Measurements from ENCODE around the gene WDR59. TPM values are rescaled to one million over a fixed set of nuclear protein-coding genes. Genes with fewer than 3 reads are reported as not detected.

WDR59 gene
- total and polyA plus RNA-seq, 2 donors: 22.1 to 28.7 TPM

DNA sequence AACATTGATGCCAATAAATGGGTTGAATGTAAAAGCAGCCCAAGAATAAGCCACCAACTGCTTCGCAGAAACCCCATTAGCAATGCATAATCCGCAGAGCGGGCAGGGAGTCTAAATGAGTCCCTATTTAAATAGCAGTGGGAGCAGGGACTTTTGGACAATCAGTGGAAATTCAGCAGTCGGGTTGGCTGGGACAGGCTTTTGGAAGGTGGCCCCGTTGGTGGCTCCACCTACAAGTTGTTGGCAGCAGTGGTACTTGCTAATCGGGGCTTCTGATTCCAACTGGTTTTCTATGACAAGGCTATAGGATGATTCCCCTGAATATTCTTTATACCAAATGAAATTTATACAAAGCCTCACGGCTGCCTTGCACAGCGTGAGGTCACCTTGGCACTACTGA, 86.3 kb downstream of the WDR59 start:
- Histone ChIP-seq H3K27ac (ENCODE audit: low read depth) (no peak overlapping the region), H3K4me3 (ENCODE audit: low read depth, low read length) (no peak overlapping the region), H3K4me1 (ENCODE audit: insufficient read depth) (no peaks in the 10 kb centered on the region), H3K36me3 (ENCODE audit: insufficient read depth) (no peaks in the 10 kb centered on the region)
- DNase-seq (ENCODE audit: extremely low spot score): no peak
- WGBS: 88% methylated on average over 8 of the region's 8 CpGs

DNA sequence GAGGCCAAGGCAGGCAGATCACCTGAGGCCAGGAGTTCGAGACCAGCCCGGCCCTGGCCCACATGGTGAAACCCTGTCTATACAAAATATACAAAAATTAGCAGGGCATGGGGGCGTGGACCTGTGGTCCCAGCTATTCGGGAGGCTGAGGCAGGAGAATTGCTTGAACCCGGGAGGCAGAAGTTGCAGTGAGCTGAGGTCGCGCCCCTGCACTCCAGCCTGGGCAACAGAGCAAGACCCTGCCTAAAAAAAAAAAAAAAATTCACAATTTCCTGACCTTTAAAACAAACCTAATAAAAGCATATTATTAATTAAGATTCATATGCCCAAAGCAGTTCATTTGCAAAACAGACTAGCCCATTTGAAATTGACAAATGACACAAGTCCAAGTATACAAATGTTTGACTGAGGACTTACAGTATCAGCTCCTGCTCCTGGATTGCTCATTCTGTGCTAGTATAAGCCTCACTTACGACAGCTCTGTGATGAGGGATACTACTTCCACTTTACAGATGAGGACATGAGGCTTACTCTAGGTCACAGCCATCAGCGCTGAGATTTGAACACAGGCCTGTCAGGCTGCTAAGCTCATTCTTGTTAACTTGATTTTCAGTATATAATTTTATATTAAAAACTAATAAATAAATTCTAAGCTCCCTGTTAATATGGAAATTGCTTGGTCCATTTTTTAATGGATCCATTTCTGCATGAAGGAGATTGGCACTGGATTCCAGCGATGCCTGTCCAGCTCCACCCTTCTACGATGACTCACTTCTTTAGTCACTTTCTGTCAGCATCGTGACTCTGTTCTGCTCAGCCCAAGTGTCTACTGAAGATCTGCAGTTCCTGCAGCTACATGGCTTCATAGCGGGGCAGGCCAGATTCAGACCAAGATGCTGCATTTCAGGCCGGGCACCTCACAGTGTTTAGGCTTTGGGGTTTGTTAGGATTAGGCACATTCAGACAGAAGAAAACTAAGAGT, 88.2 kb downstream of the WDR59 start:
- WGBS: 89% methylated on average over 14 of the region's 14 CpGs
- no peak for DNase-seq (ENCODE audit: extremely low spot score)

DNA sequence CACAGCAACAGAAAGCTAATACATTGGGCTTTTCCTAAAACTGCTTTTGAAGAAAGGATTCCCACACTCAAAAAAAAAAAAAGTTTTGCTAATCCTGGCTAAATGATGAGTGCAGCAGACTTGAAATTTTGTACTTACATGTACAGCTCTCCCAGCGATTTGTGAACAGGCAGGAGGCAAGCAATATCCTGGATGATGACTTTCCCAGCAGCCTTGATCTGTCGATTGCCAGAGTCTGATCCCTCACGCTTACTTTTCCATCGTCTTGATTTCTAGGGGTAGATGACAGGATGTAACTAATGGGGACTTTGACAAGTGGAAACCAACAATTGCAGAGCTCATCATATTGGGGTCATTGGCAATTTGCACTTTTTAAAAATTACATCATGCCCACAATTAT, 91.4 kb downstream of the WDR59 start:
- Histone ChIP-seq H3K4me1 (ENCODE audit: insufficient read depth) (no peaks in the 10 kb centered on the region), H3K36me3 (ENCODE audit: insufficient read depth) (no peaks in the 10 kb centered on the region), H3K4me3 (ENCODE audit: low read depth, low read length) (no peak overlapping the region), H3K27ac (ENCODE audit: low read depth) (no peak overlapping the region)
- 90% methylated on average over 4 of the region's 4 CpGs for WGBS
- DNase-seq (ENCODE audit: extremely low spot score): no peak

More for the DNA sequence above, 88.2 kb downstream of the WDR59 start:
- no peaks in the 10 kb centered on the region for H3K36me3 ChIP-seq (ENCODE audit: insufficient read depth)
- no peak overlapping the region for H3K27ac ChIP-seq (ENCODE audit: low read depth)
- H3K4me1 ChIP-seq (ENCODE audit: insufficient read depth): no peaks in the 10 kb centered on the region
- no peak overlapping the region for H3K4me3 ChIP-seq (ENCODE audit: low read depth, low read length)

DNA sequence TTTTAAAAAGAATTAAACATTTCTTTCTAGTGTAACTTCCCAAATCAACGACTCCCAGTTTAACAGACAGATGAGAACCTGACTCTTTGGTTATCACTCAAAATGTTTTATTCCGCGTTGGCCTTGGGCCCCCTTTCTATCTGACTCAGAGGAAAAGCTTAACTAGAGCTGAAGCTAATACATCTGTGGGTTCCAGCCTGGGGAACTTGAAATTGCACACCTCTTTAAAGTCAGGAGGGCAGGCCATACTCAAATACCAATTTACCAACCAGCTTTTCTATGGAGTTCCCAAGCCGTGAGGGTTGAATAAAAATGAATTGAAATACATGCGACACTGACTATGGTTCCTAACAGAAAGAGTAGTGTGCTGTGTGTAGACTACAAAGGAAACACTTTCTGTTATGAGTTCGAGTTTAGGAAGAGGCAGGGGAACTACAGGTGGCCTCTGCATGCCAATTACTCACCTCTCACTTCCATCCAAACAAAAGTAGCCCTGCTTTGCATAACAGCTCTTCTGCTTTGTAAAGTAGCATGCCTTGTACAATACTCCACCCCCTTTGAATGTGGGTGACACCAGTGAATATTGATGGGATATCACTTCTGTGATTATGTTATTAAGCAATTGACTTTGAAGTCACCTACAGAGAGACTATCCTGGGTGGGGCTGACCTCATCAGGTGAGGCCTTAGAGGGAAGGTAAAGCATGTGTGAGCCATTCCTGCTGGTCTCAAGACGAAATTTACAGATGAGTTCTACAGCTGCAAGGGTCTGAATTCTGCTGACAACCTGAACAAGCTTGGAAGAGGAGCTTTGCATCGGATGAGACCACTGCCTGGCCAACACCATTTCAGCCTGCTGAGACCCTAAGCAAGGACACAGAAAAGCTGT, 92.1 kb downstream of the WDR59 start:
- Histone ChIP-seq H3K27ac (ENCODE audit: low read depth) (no peak overlapping the region), H3K4me3 (ENCODE audit: low read depth, low read length) (no peak overlapping the region), H3K36me3 (ENCODE audit: insufficient read depth) (no peaks in the 10 kb centered on the region), H3K4me1 (ENCODE audit: insufficient read depth) (no peaks in the 10 kb centered on the region)
- DNase-seq (ENCODE audit: extremely low spot score): no peak
- WGBS: 80% methylated on average over 8 of the region's 8 CpGs

DNA sequence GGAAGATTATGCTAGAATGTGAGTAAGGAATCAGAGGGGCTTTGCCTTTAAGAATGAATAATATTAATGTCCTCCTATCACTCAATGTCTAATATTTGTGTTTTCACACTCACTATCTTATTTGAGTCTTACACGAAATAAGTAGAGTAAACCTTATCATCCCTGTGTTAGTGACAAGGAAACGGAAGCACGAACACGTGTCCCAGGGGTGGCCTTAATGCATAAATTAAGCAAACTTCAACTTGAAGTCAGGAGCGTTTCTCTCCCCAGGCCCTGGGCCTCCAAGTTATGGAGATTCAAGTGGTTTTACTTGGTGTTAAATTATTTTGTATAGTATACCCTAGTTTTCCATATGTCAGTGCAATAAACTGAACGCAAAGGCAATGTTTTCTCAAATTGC, 96.0 kb downstream of the WDR59 start:
- Histone ChIP-seq H3K4me3 (ENCODE audit: low read depth, low read length) (no peak overlapping the region), H3K4me1 (ENCODE audit: insufficient read depth) (no peaks in the 10 kb centered on the region), H3K27ac (ENCODE audit: low read depth) (no peak overlapping the region), H3K36me3 (ENCODE audit: insufficient read depth) (no peaks in the 10 kb centered on the region)
- 92% methylated on average over 6 of the region's 6 CpGs for WGBS
- no peak for DNase-seq (ENCODE audit: extremely low spot score)

DNA sequence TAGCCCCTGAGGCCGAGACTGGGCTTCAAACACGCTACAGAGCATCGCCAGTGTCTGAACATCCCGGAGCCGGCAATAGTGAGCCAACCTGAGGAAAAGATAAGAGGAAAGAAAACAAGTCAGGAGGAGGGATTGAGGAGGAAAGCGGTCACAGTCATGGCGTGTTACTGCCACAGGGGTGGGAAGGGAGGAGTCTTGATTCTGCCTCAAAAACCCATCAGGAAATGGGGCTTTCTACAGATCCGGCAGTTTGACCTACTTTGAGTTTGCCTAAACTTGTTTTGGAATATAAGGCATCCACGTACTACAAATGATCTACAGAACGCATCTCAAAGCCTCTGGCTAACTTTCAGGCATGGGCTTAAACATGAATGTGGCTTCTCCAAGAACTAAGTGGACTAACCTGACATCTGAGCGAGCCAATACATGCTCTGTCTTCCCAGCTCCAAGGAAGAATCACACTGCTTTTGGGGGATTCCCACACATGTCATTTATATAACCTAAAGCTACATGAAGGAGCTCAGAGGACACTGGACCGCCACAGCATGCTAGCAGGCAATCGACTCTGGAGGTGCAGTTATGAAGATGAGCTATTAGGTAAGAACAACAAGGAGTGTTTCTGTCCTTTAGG, 96.6 kb downstream of the WDR59 start:
- H3K36me3 ChIP-seq (ENCODE audit: insufficient read depth): no peaks in the 10 kb centered on the region
- H3K4me1 ChIP-seq (ENCODE audit: insufficient read depth): no peaks in the 10 kb centered on the region
- no peak overlapping the region for H3K4me3 ChIP-seq (ENCODE audit: low read depth, low read length)
- 96% methylated on average over 13 of the region's 13 CpGs for WGBS
- no peak overlapping the region for H3K27ac ChIP-seq (ENCODE audit: low read depth)
- no peak for DNase-seq (ENCODE audit: extremely low spot score)

DNA sequence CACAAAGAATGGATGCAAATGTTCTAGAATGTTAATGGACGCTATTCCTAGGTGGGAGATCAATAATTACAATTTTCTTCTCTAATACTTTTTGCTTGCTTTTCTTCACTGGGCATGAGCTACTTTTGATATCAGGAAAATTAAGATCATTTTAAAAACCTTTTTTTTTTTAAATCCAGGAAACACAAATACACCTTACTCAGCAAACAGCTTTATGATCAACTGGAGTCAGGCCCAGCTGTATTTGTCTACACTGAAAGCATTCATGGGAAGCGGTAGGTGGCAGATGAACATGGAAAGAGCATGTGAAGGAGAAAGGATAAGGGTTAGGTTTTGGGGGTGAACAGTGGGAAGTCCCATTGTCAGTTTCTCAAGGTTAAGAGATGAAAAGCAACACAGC, 97.8 kb downstream of the WDR59 start:
- H3K27ac ChIP-seq (ENCODE audit: low read depth): no peak overlapping the region
- 95% methylated on average over 2 of the region's 2 CpGs for WGBS
- no peak overlapping the region for H3K4me3 ChIP-seq (ENCODE audit: low read depth, low read length)
- H3K36me3 ChIP-seq (ENCODE audit: insufficient read depth): no peaks in the 10 kb centered on the region
- DNase-seq (ENCODE audit: extremely low spot score): no peak
- no peaks in the 10 kb centered on the region for H3K4me1 ChIP-seq (ENCODE audit: insufficient read depth)

DNA sequence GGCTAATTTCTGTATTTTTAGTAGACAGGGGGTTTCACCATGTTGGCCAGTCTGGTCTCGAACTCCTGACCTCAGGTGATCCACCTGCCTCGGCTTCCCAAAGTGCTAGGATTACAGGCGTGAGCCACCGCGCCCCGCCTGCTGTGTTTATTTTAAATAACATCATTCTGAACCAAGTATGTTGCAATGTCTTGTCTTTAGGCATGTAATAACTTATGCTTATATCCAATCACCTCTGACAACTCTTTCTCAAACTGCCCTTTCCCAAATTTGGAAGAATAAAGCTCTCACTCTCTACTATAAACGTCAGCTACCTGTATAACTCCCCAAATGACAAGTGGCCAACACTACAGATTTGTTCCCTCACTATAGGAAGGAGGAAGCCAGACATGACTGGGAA, 107.2 kb downstream of the WDR59 start:
- H3K36me3 ChIP-seq (ENCODE audit: insufficient read depth): peaks cover 7% of the 10 kb centered on the region
- no peak overlapping the region for H3K4me3 ChIP-seq (ENCODE audit: low read depth, low read length)
- H3K27ac ChIP-seq (ENCODE audit: low read depth): no peak overlapping the region
- no peak for DNase-seq (ENCODE audit: extremely low spot score)
- WGBS: 92% methylated on average over 7 of the region's 7 CpGs
- H3K4me1 ChIP-seq (ENCODE audit: insufficient read depth): no peaks in the 10 kb centered on the region

DNA sequence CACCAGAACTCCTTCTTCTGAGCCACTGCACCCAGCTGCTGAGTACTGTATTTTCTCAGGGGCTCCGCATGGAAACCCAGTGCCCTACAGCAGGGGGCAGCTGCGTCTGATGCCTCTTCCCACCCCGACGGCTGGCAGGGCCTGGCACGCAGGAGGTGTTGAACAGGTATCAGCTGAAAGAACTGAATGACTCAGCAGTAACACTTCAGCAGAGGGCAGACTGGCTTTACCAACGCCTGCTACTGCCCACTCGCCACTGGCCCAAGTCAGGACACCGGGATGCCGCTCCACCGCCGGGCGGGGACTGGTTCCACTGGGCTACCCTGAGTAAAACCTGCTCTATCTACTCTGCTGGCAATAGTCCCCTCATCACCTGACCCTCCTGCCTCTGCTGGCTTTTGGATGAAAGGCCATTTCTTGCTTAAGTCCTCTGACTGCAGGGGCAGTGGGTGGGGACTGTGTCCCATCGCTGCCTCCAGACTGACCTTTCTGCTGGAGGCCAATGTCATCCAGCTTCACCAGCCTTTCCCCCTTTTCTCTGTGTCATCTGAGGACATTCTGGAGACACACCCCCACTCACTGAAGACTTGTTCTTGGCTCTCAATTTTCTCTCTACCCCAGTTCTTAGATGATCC, 109.9 kb downstream of the WDR59 start:
- Histone ChIP-seq H3K4me1 (ENCODE audit: insufficient read depth) (no peaks in the 10 kb centered on the region), H3K27ac (ENCODE audit: low read depth) (no peak overlapping the region), H3K36me3 (ENCODE audit: insufficient read depth) (peaks cover 4% of the 10 kb centered on the region), H3K4me3 (ENCODE audit: low read depth, low read length) (no peak overlapping the region)
- WGBS: 94% methylated on average over 13 of the region's 13 CpGs
- DNase-seq (ENCODE audit: extremely low spot score): no peak

DNA sequence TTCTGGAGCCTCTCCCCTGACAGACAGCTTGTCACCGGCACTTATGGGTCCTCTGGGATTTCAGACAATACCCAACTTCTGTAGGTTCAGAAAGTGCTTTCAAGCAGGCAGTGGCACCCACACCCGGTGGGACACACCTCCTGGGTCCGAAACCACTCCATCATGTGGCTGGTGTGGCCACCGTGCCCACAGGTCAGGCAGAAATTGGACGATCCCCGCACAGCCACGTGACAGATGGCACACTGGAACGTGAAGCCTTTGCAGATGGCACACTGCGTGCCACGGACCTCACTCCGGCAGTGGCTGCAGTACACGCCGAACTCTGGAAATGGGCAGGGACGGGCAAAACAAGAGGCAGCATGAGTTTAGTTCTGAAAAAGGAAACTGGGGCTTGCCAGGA, 110.8 kb downstream of the WDR59 start:
- Histone ChIP-seq H3K36me3 (ENCODE audit: insufficient read depth) (peaks cover 4% of the 10 kb centered on the region), H3K4me3 (ENCODE audit: low read depth, low read length) (no peak overlapping the region), H3K27ac (ENCODE audit: low read depth) (no peak overlapping the region), H3K4me1 (ENCODE audit: insufficient read depth) (no peaks in the 10 kb centered on the region)
- DNase-seq (ENCODE audit: extremely low spot score): no peak
- 93% methylated on average over 14 of the region's 14 CpGs for WGBS

DNA sequence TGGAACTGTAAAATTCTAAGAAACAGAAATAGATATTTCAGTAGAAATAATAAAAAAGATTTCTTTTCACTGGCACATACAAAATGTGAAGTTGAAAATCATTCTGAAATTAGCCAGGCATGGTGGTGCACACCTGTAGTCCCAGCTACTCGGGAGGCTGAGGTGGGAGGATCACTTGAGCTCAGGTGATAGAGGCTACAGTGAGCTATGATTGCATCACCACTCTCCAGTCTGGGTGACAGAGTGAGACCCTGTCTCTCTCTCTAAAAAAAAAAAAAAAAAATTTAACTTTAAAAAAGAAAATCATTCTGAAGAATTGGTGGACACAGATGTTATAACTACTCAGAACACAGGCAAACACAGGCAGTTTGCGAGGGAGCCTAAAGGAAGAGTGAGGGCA, 112.6 kb downstream of the WDR59 start:
- H3K27ac ChIP-seq (ENCODE audit: low read depth): no peak overlapping the region
- H3K4me1 ChIP-seq (ENCODE audit: insufficient read depth): no peaks in the 10 kb centered on the region
- 71% methylated on average over 2 of the region's 2 CpGs for WGBS
- DNase-seq (ENCODE audit: extremely low spot score): no peak
- H3K4me3 ChIP-seq (ENCODE audit: low read depth, low read length): no peak overlapping the region
- peaks cover 4% of the 10 kb centered on the region for H3K36me3 ChIP-seq (ENCODE audit: insufficient read depth)

DNA sequence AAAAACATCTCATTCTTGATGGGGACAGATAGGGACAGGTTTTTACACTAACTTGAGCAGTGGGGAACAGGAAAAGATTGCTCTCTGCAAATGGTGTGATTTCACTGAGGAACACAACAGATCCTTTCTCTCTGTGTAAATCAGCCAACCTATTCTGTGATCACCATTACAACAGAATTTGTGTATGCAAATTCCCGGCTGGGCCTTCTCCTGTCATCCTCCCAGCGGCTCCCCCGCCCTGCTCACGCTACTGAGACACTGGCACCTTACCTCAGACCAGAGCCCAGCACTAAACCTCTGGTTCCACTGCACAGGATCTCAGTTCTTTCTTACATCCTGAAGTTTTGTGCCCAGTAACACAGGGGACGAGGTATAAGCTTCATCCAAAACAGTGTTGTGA, 113.3 kb downstream of the WDR59 start:
- 83% methylated on average over 5 of the region's 5 CpGs for WGBS
- H3K4me1 ChIP-seq (ENCODE audit: insufficient read depth): no peaks in the 10 kb centered on the region
- DNase-seq (ENCODE audit: extremely low spot score): no peak

DNA sequence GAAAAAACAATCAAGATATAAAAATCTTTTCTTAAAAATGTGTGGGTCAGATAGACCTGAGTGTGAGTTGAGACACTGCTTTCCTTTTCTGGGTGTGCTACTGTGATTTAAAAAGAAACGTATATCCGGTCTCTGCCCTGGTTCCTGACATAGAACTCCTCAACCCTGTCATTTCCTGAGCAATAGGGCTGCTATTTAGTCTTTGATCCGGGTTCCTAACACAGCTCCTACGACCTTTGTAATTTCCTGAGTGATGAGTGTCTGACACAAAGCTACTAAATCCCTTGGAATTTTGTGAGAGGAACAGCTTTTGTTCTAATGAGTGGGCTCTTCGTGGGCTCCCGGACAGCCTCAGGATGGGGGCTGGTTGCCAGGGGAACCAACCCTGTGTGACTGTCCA, 116.4 kb downstream of the WDR59 start:
- Histone ChIP-seq H3K27ac (ENCODE audit: low read depth) (no peak overlapping the region), H3K36me3 (ENCODE audit: insufficient read depth) (no peaks in the 10 kb centered on the region), H3K4me3 (ENCODE audit: low read depth, low read length) (no peak overlapping the region), H3K4me1 (ENCODE audit: insufficient read depth) (no peaks in the 10 kb centered on the region)
- 18% methylated on average over 6 of the region's 6 CpGs for WGBS
- DNase-seq (ENCODE audit: extremely low spot score): no peak

More for the DNA sequence above, 113.3 kb downstream of the WDR59 start:
- Histone ChIP-seq H3K36me3 (ENCODE audit: insufficient read depth) (peaks cover 4% of the 10 kb centered on the region), H3K27ac (ENCODE audit: low read depth) (no peak overlapping the region), H3K4me3 (ENCODE audit: low read depth, low read length) (no peak overlapping the region)

All from urinary bladder (tissue), 4 donors.